Measurements from ENCODE around the gene ZBTB32.

DNA sequence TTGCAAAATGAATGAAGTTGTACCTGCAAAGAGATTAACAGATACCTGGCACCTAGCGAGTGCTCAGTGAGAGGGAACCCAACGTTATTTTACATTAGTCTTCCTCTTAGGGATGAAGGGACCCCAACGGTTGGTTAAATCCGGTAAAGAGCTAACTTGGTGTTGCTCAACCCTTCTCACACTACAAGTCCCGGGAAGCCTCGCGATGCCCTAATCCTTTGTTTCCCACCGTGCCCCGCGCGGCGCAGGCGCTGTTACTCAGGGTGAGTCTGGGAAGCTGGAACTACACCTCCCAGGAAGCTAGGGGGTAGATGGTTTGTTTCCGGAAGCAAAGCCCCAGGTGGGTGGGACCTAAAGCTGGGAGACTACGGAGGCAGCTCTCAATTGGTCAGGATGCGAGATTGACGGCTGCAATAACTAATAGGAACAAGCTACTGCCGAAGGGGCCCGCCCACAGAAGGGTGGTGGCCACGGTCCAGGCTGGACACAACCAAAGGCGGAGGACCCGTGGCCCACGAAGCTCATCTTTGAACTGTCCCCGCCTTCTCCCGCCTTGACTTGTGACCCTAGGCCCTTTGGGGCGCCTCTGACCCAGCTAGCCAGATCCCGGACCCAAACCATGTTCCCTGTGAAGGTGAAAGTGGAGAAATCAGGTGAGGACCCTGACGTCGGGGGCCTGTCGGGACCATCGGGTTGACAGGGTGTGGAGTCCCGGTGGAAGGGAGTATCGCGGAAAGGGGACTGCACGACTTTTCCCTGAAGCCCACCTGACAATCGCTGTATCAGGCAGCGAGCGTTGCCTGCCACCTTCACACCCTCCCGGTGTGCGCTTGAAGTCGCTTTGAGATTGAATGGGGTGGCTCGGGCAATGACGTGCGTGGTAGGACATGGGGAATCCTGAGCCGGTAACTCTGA, 44.0 kb downstream of the ZBTB32 start, which contains the start of gene LIN37:
- TF ChIP-seq, protein P1, sequence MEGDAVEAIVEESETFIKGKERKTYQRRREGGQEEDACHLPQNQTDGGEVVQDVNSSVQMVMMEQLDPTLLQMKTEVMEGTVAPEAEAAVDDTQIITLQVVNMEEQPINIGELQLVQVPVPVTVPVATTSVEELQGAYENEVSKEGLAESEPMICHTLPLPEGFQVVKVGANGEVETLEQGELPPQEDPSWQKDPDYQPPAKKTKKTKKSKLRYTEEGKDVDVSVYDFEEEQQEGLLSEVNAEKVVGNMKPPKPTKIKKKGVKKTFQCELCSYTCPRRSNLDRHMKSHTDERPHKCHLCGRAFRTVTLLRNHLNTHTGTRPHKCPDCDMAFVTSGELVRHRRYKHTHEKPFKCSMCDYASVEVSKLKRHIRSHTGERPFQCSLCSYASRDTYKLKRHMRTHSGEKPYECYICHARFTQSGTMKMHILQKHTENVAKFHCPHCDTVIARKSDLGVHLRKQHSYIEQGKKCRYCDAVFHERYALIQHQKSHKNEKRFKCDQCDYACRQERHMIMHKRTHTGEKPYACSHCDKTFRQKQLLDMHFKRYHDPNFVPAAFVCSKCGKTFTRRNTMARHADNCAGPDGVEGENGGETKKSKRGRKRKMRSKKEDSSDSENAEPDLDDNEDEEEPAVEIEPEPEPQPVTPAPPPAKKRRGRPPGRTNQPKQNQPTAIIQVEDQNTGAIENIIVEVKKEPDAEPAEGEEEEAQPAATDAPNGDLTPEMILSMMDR (IDR thresholded peaks at IDR 0.05; ENCODE audit: control extremely low read depth in 1 of 3, insufficient read depth in 1 of 3, low read depth in 1 of 3, low read length in 3 of 3): no peak
- TF ChIP-seq TEAD4 (IDR thresholded peaks at IDR 0.05; ENCODE audit: low read depth, low read length) (no peak), YY1 (IDR thresholded peaks at IDR 0.05; ENCODE audit: low read depth, low read length) (no peak)
